Testis (tissue), 2 donors: ENCODE data around the gene TBC1D1.

Source experiments
- POLR2A ChIP-seq: fragments of 450-650 bp; IDR thresholded peaks from one replicate; pipeline ENCODE4 v1.6.1; 2017; ENCODE audit warnings: antibody characterized with exemption, mild to moderate bottlenecking, moderate library complexity
- TF ChIP-seq, protein P1 (sequence below), 3 experiments: fragments of 450-650 bp in 2 of 3; fragments of 200-600 bp in 1 of 3; sonication (generic) in 1 of 3; IDR thresholded peaks; one replicate each; pipeline ENCODE4 v1.5.1; 2016 to 2019; ENCODE audit warnings: antibody characterized with exemption in 3 of 3, mild to moderate bottlenecking in 2 of 3, moderate library complexity in 1 of 3

DNA sequence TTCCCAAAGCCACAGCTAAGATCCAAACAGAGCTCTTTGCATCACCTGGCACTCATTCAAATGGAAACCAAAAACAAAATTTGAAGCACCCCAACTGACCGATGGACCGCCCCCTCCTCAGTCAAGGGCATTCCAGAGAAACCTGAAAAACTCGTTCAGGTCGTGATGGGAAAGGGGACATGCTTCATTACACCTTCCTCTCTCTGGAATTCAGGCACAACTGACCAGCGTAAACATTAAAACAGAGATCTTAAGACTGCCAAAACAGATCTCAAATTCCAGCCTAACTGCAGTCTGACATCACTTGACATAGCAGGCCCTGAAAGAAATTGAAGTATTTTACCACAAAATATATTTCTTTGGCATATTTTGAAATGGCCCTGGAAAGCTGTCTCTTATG, 97.8 kb downstream of the TBC1D1 start:
- no peak for TF ChIP-seq POLR2A
- TF ChIP-seq, protein P1, sequence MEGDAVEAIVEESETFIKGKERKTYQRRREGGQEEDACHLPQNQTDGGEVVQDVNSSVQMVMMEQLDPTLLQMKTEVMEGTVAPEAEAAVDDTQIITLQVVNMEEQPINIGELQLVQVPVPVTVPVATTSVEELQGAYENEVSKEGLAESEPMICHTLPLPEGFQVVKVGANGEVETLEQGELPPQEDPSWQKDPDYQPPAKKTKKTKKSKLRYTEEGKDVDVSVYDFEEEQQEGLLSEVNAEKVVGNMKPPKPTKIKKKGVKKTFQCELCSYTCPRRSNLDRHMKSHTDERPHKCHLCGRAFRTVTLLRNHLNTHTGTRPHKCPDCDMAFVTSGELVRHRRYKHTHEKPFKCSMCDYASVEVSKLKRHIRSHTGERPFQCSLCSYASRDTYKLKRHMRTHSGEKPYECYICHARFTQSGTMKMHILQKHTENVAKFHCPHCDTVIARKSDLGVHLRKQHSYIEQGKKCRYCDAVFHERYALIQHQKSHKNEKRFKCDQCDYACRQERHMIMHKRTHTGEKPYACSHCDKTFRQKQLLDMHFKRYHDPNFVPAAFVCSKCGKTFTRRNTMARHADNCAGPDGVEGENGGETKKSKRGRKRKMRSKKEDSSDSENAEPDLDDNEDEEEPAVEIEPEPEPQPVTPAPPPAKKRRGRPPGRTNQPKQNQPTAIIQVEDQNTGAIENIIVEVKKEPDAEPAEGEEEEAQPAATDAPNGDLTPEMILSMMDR (IDR thresholded peaks at IDR 0.05): no peak
